Osteocyte (in vitro differentiated cells): ENCODE results near the gene LPCAT3. TPM values are rescaled to one million over a fixed set of nuclear protein-coding genes. Genes with fewer than 3 reads are reported as not detected.

ENCODE experiments used
- DNase-seq: peaks from one replicate; pipeline ENCODE4 v3.0.0; 2021; ENCODE audit warnings: mixed read lengths; ENCODE audit not compliant: unreplicated experiment; ENCODE audit errors: extremely low spot score
- H3K27ac Mint-ChIP-seq: one replicate; pipeline ENCODE4 v1.8.0; 2021; ENCODE audit warnings: mild to moderate bottlenecking, mixed read lengths; ENCODE audit not compliant: unreplicated experiment
- H3K27me3 Mint-ChIP-seq: one replicate; pipeline ENCODE4 v1.8.0; 2021; ENCODE audit warnings: mixed read lengths; ENCODE audit not compliant: unreplicated experiment
- H3K36me3 Mint-ChIP-seq: one replicate; pipeline ENCODE4 v1.8.0; 2021; ENCODE audit warnings: mixed read lengths; ENCODE audit not compliant: unreplicated experiment
- H3K4me1 Mint-ChIP-seq: one replicate; pipeline ENCODE4 v1.8.0; 2021; ENCODE audit warnings: mixed read lengths; ENCODE audit not compliant: unreplicated experiment
- H3K4me3 Mint-ChIP-seq: one replicate; pipeline ENCODE4 v1.8.0; 2021; ENCODE audit warnings: mild to moderate bottlenecking, moderate library complexity, mixed read lengths; ENCODE audit not compliant: unreplicated experiment
- H3K9me3 Mint-ChIP-seq: one replicate; pipeline ENCODE4 v1.8.0; 2021; ENCODE audit warnings: mixed read lengths; ENCODE audit not compliant: unreplicated experiment
- total RNA-seq: library from RNA; stranded (reverse); gene quantifications from 2 replicates; pipeline ENCODE4 v1.2.1, GENCODE V29; 2021
- TF ChIP-seq, protein P1 (sequence below): fragments of 200-600 bp; sonication (generic); IDR thresholded peaks from 2 replicates; pipeline ENCODE4 v1.5.0; 2021; ENCODE audit warnings: antibody characterized with exemption, mild to moderate bottlenecking, moderate library complexity

The LPCAT3 gene
- total RNA-seq, 1 donor from 2014 or later: 33.2 TPM

DNA sequence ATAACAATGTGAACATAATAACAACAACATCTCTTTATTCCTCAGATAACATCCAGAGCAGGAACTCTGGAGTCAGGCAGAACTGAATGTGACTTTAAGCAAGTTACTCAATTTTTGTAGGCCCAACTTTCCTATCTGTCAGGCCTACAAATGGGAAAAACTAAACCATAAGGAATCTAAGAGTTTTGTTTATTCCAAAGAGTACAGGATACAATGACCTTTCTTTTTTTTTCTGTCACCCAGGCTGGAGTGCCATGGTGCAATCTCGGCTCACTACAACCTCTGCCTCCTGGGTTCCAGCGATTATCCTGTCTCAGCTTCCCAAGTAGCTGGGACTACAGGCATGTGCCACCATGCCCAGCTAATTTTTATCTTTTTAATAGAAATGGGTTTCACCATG is 9.4 kb downstream of the LPCAT3 start:
- Mint-ChIP-seq H3K27ac (no peak overlapping the region), H3K4me3 (no peak overlapping the region), H3K36me3 (peaks cover 11% of the 10 kb centered on the region), H3K9me3 (no peaks in the 10 kb centered on the region), H3K27me3 (no peaks in the 10 kb centered on the region), H3K4me1 (peaks cover 3% of the 10 kb centered on the region)
- TF ChIP-seq, protein P1, sequence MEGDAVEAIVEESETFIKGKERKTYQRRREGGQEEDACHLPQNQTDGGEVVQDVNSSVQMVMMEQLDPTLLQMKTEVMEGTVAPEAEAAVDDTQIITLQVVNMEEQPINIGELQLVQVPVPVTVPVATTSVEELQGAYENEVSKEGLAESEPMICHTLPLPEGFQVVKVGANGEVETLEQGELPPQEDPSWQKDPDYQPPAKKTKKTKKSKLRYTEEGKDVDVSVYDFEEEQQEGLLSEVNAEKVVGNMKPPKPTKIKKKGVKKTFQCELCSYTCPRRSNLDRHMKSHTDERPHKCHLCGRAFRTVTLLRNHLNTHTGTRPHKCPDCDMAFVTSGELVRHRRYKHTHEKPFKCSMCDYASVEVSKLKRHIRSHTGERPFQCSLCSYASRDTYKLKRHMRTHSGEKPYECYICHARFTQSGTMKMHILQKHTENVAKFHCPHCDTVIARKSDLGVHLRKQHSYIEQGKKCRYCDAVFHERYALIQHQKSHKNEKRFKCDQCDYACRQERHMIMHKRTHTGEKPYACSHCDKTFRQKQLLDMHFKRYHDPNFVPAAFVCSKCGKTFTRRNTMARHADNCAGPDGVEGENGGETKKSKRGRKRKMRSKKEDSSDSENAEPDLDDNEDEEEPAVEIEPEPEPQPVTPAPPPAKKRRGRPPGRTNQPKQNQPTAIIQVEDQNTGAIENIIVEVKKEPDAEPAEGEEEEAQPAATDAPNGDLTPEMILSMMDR: no peak
- no peak for DNase-seq

DNA sequence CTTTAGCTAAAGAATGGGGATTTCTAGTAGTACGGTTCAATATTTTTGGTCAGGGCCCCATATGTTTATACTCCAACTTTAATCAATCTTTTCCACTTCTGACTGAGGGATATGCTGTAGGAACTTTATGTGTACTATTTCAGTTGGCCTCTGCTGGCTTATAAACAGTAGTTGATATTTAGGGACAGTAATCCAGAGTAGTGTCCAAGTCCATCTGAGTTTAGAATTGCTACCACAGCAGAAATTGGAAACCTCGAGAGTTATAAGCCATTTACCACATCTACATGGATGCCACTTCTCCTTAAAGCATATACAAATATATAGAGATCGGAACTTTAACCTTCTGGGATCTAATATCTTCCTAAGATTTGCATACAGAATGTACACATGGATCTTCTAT is 11.6 kb downstream of the LPCAT3 start:
- Mint-ChIP-seq H3K27me3 (no peaks in the 10 kb centered on the region), H3K4me1 (peaks cover 7% of the 10 kb centered on the region), H3K4me3 (no peak overlapping the region), H3K27ac (no peak overlapping the region), H3K36me3 (peaks cover 12% of the 10 kb centered on the region), H3K9me3 (no peaks in the 10 kb centered on the region)
- TF ChIP-seq, protein P1: no peak
- DNase-seq: no peak

DNA sequence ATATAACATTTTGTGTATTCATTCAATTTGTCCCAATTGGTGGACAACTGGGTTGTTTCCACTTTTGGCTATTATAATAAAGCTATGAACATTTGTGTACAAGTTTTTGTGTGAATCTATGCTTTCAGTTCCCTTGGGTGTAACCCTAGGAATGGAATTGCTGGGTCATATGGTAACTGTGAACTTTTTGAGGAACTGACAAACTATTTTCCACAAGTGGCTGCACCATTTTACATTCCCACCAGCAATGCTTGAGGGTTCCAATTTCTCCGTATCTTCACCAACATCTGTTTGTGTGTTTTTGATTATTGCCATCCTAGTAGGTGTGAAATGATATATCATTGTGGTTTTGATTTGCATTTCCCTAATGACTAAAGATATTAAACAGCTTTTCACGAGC is 13.0 kb downstream of the LPCAT3 start:
- H3K36me3 Mint-ChIP-seq: peaks cover 13% of the 10 kb centered on the region
- H3K27me3 Mint-ChIP-seq: no peaks in the 10 kb centered on the region
- H3K9me3 Mint-ChIP-seq: no peaks in the 10 kb centered on the region
- no peak overlapping the region for H3K27ac Mint-ChIP-seq
- DNase-seq: no peak
- H3K4me1 Mint-ChIP-seq: peaks cover 7% of the 10 kb centered on the region
- no peak overlapping the region for H3K4me3 Mint-ChIP-seq
- TF ChIP-seq, protein P1: no peak

DNA sequence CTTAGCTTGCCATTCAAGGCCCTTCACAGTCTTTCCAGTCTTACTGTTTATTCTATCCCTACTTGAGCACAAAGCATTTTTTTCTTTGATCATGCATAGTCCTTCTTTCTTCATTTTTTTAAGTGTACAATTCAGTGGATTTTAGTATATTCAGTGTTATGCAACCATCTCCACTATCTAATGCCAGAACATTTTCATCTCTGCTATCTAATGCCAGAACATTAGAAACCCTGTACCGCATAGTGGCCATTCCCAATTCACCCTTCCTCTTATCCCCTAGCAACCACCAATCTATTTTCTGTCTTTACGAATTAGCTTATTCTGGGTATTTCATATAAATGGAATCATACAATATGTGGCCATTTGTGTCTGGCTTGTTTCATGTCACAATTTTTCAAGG is 13.4 kb downstream of the LPCAT3 start:
- peaks cover 10% of the 10 kb centered on the region for H3K36me3 Mint-ChIP-seq
- H3K27me3 Mint-ChIP-seq: no peaks in the 10 kb centered on the region
- DNase-seq: no peak
- H3K27ac Mint-ChIP-seq: no peak overlapping the region
- H3K9me3 Mint-ChIP-seq: no peaks in the 10 kb centered on the region
- peaks cover 7% of the 10 kb centered on the region for H3K4me1 Mint-ChIP-seq
- TF ChIP-seq, protein P1: no peak
- H3K4me3 Mint-ChIP-seq: no peak overlapping the region

DNA sequence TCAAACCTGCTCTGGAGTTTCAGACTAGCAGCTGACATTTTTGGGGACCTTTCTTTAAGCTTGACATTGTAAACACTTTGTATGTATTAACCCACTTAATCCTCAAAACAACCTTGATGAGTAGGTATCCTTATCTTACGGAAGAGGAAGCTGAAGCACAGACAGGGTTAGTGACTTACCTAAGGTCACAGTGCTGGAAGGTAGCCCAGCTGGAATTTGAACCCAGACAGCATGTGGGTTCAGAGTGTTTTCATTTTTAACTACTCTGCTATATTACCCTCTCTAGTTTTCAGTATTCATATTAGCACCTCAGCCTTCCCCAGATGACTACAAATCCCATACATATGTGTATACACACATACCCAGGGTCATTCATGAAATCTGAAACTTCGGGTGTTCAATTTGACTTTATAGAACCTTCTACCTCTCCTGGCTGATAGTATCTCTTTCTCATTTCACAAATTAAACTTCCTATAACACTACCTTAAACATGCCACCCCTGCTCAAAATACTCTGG is 13.9 kb downstream of the LPCAT3 start:
- TF ChIP-seq, protein P1: no peak
- H3K9me3 Mint-ChIP-seq: no peaks in the 10 kb centered on the region
- no peak overlapping the region for H3K27ac Mint-ChIP-seq
- H3K36me3 Mint-ChIP-seq: peaks cover 10% of the 10 kb centered on the region
- peaks cover 7% of the 10 kb centered on the region for H3K4me1 Mint-ChIP-seq
- no peak for DNase-seq
- no peaks in the 10 kb centered on the region for H3K27me3 Mint-ChIP-seq
- H3K4me3 Mint-ChIP-seq: no peak overlapping the region
